ENCODE results near the gene MYL4. TPM values are rescaled to one million over a fixed set of nuclear protein-coding genes. Genes with fewer than 3 reads are reported as not detected.

MYL4 gene
- total and polyA plus RNA-seq, 2 donors (not counting 3 experiments of a cell fraction or from before 2014, with no cell fraction given): 2.0 to 2.1 TPM

DNA sequence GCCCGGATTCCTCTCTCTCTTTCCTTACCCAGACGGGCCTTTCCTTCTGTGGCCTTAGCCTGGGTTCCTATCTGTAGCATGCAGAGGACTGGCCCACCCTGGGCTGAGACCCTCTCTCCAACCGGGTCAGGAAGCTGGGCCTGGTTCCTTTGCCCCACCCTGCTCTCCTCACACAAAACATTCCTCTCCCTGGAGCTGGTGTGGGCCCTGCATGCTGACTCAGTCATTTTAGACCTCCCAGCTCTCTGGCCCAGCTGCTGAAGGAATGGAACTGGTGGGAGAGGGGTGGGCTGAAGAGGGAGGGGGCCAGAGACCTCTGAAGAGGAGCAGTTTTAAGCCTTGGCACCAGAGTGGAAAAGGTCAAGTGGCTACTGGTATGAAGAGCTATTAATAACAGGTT is 957 bp downstream of the MYL4 start:
- Histone ChIP-seq H3K9me1 (replicated peaks; ENCODE audit: control insufficient read depth, extremely low read depth, insufficient read depth, low read length) (no peaks in the 10 kb centered on the region), H3K27ac (ENCODE audit: insufficient read depth, low read depth, low read length) (no peak overlapping the region), H3K9ac (replicated peaks; ENCODE audit: extremely low read depth, insufficient read depth, low read length) (no peak overlapping the region), H3K4me1 (ENCODE audit: control insufficient read depth, extremely low read depth, insufficient read depth, low read length) (no peaks in the 10 kb centered on the region), H3K79me2 (ENCODE audit: control insufficient read depth, insufficient read depth, low read length) (no peaks in the 10 kb centered on the region), H2AFZ (ENCODE audit: low read depth, low read length) (no peak overlapping the region), H3K36me3 (ENCODE audit: control insufficient read depth in 2 of 2, extremely low read depth in 1 of 2, insufficient read depth in 2 of 2, low read length in 2 of 2) (no peaks in the 10 kb centered on the region), H3K4me3 (replicated peaks in 1 of 3; ENCODE audit: insufficient read depth in 1 of 3, low read depth in 1 of 3, low read length in 3 of 3) (no peak overlapping the region), H3K27me3 (ENCODE audit: control insufficient read depth in 2 of 2, insufficient read depth in 2 of 2, low read length in 2 of 2) (no peaks in the 10 kb centered on the region), H3K9me3 (replicated peaks; ENCODE audit: control insufficient read depth, insufficient read depth, low read length) (no peaks in the 10 kb centered on the region), H4K20me1 (replicated peaks; ENCODE audit: control insufficient read depth, extremely low read depth, insufficient read depth, low read length) (no peaks in the 10 kb centered on the region), H3K4me2 (ENCODE audit: insufficient read depth, low read length) (no peak overlapping the region)
- intact Hi-C loops (cut with micrococcal nuclease): no loop called here
- ChIA-PET CTCF (interaction anchor here (2.1 kb wide), 1 partner anchor 21 kb away, joined by 6 read pairs; the partner anchor contains the start of gene CDC27), POLR2A (no interaction called here)
- no TSS peak for BruUV-seq (replicated peaks)
- FAIRE-seq (no peak), DNase-seq (ENCODE audit: low read depth, low spot score) (no peak)
- TF ChIP-seq JUN (IDR thresholded peaks at IDR 0.05; ENCODE audit: borderline replicate concordance, insufficient read depth, insufficient read length, low read depth): no peak
- no peak for TF ChIP-seq POLR2AphosphoS5 (IDR thresholded peaks at IDR 0.05; ENCODE audit: insufficient read depth, low read depth, low read length)
- TF ChIP-seq, protein P1, sequence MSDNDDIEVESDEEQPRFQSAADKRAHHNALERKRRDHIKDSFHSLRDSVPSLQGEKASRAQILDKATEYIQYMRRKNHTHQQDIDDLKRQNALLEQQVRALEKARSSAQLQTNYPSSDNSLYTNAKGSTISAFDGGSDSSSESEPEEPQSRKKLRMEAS (IDR thresholded peaks at IDR 0.05; ENCODE audit: insufficient read depth, insufficient read length): no peak
- no peak for TF ChIP-seq POLR2A (IDR thresholded peaks at IDR 0.05; ENCODE audit: low read depth, low read length)
- no peak for TF ChIP-seq FOS (IDR thresholded peaks at IDR 0.05; ENCODE audit: borderline replicate concordance, insufficient read depth, low read length)
- dilution Hi-C loops (cut with MboI; ENCODE audit: extremely low pct_ligation_motif_present, low sequenced_read_pairs): no loop called here

DNA sequence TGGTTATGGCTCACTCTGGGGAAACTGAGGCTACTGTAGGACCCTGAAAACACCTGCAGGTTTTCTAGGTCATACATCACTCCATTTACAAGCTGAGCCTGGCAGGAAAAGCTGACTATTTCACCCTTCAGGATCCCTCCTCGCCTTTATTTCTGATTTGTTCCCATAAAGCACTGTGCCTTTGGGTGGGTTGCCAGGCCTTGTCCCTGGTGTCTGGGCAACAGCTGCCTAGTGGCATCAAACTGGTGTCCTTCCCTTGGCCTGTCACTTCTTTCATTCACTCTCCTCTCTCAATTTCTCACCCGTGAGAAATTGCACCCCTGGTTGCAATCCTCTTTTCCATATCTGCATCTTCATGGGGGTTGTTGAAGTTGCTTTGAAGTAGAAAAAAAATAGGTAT is 1.6 kb downstream of the MYL4 start:
- FAIRE-seq (no peak), DNase-seq (ENCODE audit: low read depth, low spot score) (no peak)
- ChIA-PET CTCF (interaction anchor here (0.8 to 2.1 kb wide), 2 partner anchors 16 to 22 kb away, joined by 4 to 6 read pairs; partner anchors contain the start of gene CDC27), POLR2A (no interaction called here)
- Histone ChIP-seq H2AFZ (ENCODE audit: low read depth, low read length) (no peak overlapping the region), H3K27me3 (ENCODE audit: control insufficient read depth in 2 of 2, insufficient read depth in 2 of 2, low read length in 2 of 2) (no peaks in the 10 kb centered on the region), H3K27ac (ENCODE audit: insufficient read depth, low read depth, low read length) (no peak overlapping the region), H3K9ac (replicated peaks; ENCODE audit: extremely low read depth, insufficient read depth, low read length) (no peak overlapping the region), H3K4me2 (ENCODE audit: insufficient read depth, low read length) (no peak overlapping the region), H3K4me1 (ENCODE audit: control insufficient read depth, extremely low read depth, insufficient read depth, low read length) (no peaks in the 10 kb centered on the region), H3K4me3 (replicated peaks in 1 of 3; ENCODE audit: insufficient read depth in 1 of 3, low read depth in 1 of 3, low read length in 3 of 3) (no peak overlapping the region), H3K36me3 (ENCODE audit: control insufficient read depth in 2 of 2, extremely low read depth in 1 of 2, insufficient read depth in 2 of 2, low read length in 2 of 2) (no peaks in the 10 kb centered on the region), H3K79me2 (ENCODE audit: control insufficient read depth, insufficient read depth, low read length) (no peaks in the 10 kb centered on the region), H4K20me1 (replicated peaks; ENCODE audit: control insufficient read depth, extremely low read depth, insufficient read depth, low read length) (no peaks in the 10 kb centered on the region), H3K9me3 (replicated peaks; ENCODE audit: control insufficient read depth, insufficient read depth, low read length) (no peaks in the 10 kb centered on the region), H3K9me1 (replicated peaks; ENCODE audit: control insufficient read depth, extremely low read depth, insufficient read depth, low read length) (no peaks in the 10 kb centered on the region)
- TF ChIP-seq, protein P2, sequence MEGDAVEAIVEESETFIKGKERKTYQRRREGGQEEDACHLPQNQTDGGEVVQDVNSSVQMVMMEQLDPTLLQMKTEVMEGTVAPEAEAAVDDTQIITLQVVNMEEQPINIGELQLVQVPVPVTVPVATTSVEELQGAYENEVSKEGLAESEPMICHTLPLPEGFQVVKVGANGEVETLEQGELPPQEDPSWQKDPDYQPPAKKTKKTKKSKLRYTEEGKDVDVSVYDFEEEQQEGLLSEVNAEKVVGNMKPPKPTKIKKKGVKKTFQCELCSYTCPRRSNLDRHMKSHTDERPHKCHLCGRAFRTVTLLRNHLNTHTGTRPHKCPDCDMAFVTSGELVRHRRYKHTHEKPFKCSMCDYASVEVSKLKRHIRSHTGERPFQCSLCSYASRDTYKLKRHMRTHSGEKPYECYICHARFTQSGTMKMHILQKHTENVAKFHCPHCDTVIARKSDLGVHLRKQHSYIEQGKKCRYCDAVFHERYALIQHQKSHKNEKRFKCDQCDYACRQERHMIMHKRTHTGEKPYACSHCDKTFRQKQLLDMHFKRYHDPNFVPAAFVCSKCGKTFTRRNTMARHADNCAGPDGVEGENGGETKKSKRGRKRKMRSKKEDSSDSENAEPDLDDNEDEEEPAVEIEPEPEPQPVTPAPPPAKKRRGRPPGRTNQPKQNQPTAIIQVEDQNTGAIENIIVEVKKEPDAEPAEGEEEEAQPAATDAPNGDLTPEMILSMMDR (IDR thresholded peaks at IDR 0.05; ENCODE audit: extremely low read depth in 1 of 2, insufficient read depth in 1 of 2, low read depth in 1 of 2, low read length in 2 of 2): no peak
- TF ChIP-seq FOS (IDR thresholded peaks at IDR 0.05; ENCODE audit: borderline replicate concordance, insufficient read depth, low read length): no peak
- TF ChIP-seq GATA2 (IDR thresholded peaks at IDR 0.05; ENCODE audit: insufficient read depth, insufficient read length, low read depth, low read length): no peak
- no peak for TF ChIP-seq MYC (IDR thresholded peaks at IDR 0.05; ENCODE audit: low read depth, low read length)
- no peak for TF ChIP-seq JUN (IDR thresholded peaks at IDR 0.05; ENCODE audit: borderline replicate concordance, insufficient read depth, insufficient read length, low read depth)
- TF ChIP-seq, protein P1 (IDR thresholded peaks at IDR 0.05; ENCODE audit: insufficient read depth, insufficient read length): no peak
- TF ChIP-seq POLR2AphosphoS5 (IDR thresholded peaks at IDR 0.05; ENCODE audit: insufficient read depth, low read depth, low read length): no peak
- no peak for TF ChIP-seq EZH2 (IDR thresholded peaks at IDR 0.05; ENCODE audit: borderline replicate concordance, low read depth, low read length, severe bottlenecking)
- TF ChIP-seq POLR2A (IDR thresholded peaks at IDR 0.05; ENCODE audit: low read depth, low read length): no peak
- no TSS peak for BruUV-seq (replicated peaks)
- intact Hi-C loops (cut with micrococcal nuclease): no loop called here
- dilution Hi-C loops (cut with MboI; ENCODE audit: extremely low pct_ligation_motif_present, low sequenced_read_pairs): no loop called here

Measured in endothelial cell of umbilical vein (primary cell).